BJ (cell line): ENCODE results near the gene ANGPTL2. TPM values are rescaled to one million over a fixed set of nuclear protein-coding genes. Genes with fewer than 3 reads are reported as not detected.

ENCODE experiments used
- CTCF ChIA-PET: fragments of 350-600 bp; formaldehyde crosslinking; extraction: SDS; loops from one replicate; lab custom pipeline; 2021; ENCODE audit warnings: antibody characterized with exemption, inconsistent platforms; lab: Yijun Ruan, JAX
- POLR2A ChIA-PET: fragments of 300-600 bp; sonication (Branson Sonifier 250); formaldehyde crosslinking; extraction: SDS; loops from one replicate; lab custom pipeline; 2021; ENCODE audit warnings: antibody characterized with exemption; lab: Charles Lee
- DNase-seq: peaks from one replicate; pipeline ENCODE4 v3.0.0-alpha.2; 2011; ENCODE audit warnings: low read depth
- H3K27me3 ChIP-seq: 2 replicates; pipeline ENCODE4 v1.6.0; 2011; ENCODE audit warnings: low read length; ENCODE audit not compliant: control insufficient read depth, insufficient read depth
- H3K36me3 ChIP-seq: 2 replicates; pipeline ENCODE4 v1.5.1; 2011; ENCODE audit warnings: low read length; ENCODE audit not compliant: control insufficient read depth, insufficient read depth
- H3K4me3 ChIP-seq: 2 replicates; pipeline ENCODE4 v1.5.1; 2011; ENCODE audit warnings: low read depth, mild to moderate bottlenecking, control low read depth, low read length
- CTCF ChIP-seq: IDR thresholded peaks from 2 replicates; pipeline ENCODE4 v1.5.1; 2011; ENCODE audit warnings: low read depth, mild to moderate bottlenecking, control low read depth, inconsistent platforms, low read length, moderate library complexity; ENCODE audit not compliant: insufficient read depth
- polyA plus RNA-seq: library from polyadenylated mRNA; depleted of rRNA; stranded (reverse); fragments of >200 nt; gene quantifications from 2 replicates; pipeline ENCODE4 v1.2.3, GENCODE V29; 2011; rRNA removed

The ANGPTL2 gene
- polyA plus RNA-seq, 1 experiment: 47.0 TPM

- TF ChIP-seq CTCF: no peak
- no peaks in the 10 kb centered on the region for H3K36me3 ChIP-seq
- CTCF ChIA-PET: no interaction called here
- no peaks in the 10 kb centered on the region for H3K27me3 ChIP-seq
- H3K4me3 ChIP-seq: no peak overlapping the region
- POLR2A ChIA-PET: no interaction called here
- no peak for DNase-seq
Measured at GRCh38 chr9:127047971-127048370, 74.5 kb downstream of the ANGPTL2 start.

- no peaks in the 10 kb centered on the region for H3K36me3 ChIP-seq
- H3K4me3 ChIP-seq: no peak overlapping the region
- H3K27me3 ChIP-seq: no peaks in the 10 kb centered on the region
- ChIA-PET POLR2A (no interaction called here), CTCF (no interaction called here)
- no peak for DNase-seq
- no peak for TF ChIP-seq CTCF
Measured at GRCh38 chr9:127045148-127045547, 77.3 kb downstream of the ANGPTL2 start.

- ChIA-PET CTCF (no interaction called here), POLR2A (no interaction called here)
- no peak for DNase-seq
- Histone ChIP-seq H3K4me3 (no peak overlapping the region), H3K36me3 (no peaks in the 10 kb centered on the region), H3K27me3 (no peaks in the 10 kb centered on the region)
- no peak for TF ChIP-seq CTCF
Measured at GRCh38 chr9:127039492-127039891, 82.9 kb downstream of the ANGPTL2 start.

- Histone ChIP-seq H3K4me3 (no peak overlapping the region), H3K36me3 (no peaks in the 10 kb centered on the region), H3K27me3 (no peaks in the 10 kb centered on the region)
- DNase-seq: no peak
- CTCF ChIA-PET: no interaction called here
- TF ChIP-seq CTCF: no peak
- POLR2A ChIA-PET: no interaction called here
Measured at GRCh38 chr9:127038531-127038930, 83.9 kb downstream of the ANGPTL2 start.

Other genes with a start within 250 kb of the ANGPTL2 start
- 1.6 and 1.7 TPM in 2 replicates for gene RALGPS1, start 207.9 kb downstream of the ANGPTL2 start, polyA plus RNA-seq
- 2.1 and 2.2 TPM in 2 replicates for gene GARNL3, start 142.1 kb upstream of the ANGPTL2 start, polyA plus RNA-seq